Stimulated activated CD4-positive, alpha-beta T cell treated with anti-CD3 and anti-CD28 coated beads, Interleukin-1b, Interleukin-23, amount 100 ng/mL, for 24 hours (primary cell): Measurements from ENCODE around the gene CLEC16A.

Experiments used
- DNase-seq, 4 experiments: peaks; one replicate each; pipeline ENCODE4 v3.0.0-alpha.2; 2020; ENCODE audit warnings: low read depth in 4 of 4, low spot score in 1 of 4

The CLEC16A gene

DNA sequence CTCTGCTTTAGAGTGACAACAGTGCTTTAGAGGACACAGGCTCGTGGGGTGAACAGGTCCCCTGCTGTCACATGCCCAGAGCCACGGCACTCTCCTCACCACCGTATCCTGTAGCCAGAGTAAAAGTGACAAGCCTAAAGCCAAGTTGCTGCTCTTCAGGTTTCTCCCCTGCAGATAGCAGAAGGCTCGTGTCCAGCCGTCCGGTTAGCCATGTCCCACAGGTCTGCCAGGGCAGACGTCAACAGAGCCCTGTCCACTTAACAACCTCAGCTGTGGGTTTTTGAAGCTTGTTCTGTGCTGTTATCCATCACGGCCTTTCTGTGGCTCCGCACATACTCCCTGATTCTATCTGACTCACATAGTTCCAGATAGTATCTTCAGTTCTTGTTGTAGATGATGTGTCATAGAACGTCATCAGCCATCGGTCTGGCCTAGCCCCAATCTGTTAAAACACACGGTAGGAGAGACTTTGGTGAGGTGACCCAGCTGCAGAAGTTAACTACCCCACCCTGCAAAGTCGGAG, 211.0 kb downstream of the CLEC16A start:
- no peak for DNase-seq

- no peak for DNase-seq
Measured at GRCh38 chr16:11156401-11156800, 212.0 kb downstream of the CLEC16A start.

DNA sequence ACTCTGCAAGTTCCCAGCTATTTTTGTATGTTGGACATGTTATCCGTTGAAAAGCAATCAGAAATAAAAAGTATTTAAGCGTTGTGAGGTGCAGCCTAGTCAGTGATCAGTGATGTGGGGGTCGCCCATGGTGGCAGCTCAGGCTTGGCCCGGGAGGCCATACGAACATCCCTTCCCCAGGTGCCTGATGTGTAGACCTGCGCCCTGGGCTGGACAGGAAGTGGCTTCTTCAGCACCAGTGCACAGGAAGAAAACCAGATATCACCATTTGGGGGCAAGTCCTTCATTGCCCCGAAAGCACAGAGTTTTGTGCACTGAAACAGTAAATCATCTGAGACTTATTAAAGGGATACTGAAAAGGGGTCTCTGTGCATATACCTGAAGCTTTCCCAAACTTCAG, 212.8 kb downstream of the CLEC16A start:
- no peak for DNase-seq

- no peak for DNase-seq
Measured at GRCh38 chr16:11158018-11158417, 213.7 kb downstream of the CLEC16A start.

- no peak for DNase-seq
Measured at GRCh38 chr16:11159282-11159681, 214.9 kb downstream of the CLEC16A start.

DNA sequence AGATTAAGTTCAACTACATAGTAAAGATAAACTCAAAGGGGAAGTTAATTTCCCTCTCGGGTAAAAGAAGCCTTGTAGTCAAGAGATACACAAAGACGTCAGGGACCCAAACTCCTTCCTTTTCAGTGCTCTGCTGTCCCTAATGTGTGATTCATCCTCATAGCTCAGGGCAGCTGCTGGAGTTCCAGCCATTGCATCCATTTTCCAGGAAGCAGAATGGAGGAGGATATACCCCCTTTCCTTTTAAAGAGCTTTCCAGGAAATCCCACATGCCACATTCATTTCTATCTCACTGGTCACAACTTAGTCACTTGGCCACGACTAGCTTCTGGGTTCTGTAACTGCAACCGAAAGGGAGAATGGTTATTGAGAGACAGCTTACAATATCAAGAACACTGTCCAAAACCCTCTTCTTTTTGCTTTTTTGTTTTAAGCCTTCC, 216.3 kb downstream of the CLEC16A start:
- DNase-seq: no peak

- no peak for DNase-seq
Measured at GRCh38 chr16:11161439-11161838, 217.1 kb downstream of the CLEC16A start.

DNA sequence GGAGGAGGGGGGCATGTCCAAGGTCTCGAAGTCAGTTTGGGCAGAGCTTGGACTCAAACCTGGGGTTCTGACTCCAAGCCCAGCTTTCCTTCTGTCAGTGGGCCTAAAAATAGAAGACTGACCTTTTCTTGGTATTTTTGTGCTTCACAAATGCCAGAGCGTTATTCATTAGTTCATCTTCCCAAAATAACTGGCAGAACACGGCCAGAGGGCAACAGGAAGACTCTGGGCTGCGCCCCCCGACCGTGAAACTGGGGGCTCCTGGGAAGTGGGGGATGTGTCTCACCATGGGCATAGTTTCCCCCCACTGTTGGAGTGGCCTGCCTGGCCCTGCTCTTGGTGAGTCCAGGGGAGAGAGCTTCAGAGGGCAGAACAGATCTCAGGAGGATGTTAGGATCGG, 217.6 kb downstream of the CLEC16A start:
- no peak for DNase-seq

- DNase-seq: no peak
Measured at GRCh38 chr16:11162586-11163268, 218.4 kb downstream of the CLEC16A start.

- no peak for DNase-seq
Measured at GRCh38 chr16:11163761-11164261, 219.4 kb downstream of the CLEC16A start.

DNA sequence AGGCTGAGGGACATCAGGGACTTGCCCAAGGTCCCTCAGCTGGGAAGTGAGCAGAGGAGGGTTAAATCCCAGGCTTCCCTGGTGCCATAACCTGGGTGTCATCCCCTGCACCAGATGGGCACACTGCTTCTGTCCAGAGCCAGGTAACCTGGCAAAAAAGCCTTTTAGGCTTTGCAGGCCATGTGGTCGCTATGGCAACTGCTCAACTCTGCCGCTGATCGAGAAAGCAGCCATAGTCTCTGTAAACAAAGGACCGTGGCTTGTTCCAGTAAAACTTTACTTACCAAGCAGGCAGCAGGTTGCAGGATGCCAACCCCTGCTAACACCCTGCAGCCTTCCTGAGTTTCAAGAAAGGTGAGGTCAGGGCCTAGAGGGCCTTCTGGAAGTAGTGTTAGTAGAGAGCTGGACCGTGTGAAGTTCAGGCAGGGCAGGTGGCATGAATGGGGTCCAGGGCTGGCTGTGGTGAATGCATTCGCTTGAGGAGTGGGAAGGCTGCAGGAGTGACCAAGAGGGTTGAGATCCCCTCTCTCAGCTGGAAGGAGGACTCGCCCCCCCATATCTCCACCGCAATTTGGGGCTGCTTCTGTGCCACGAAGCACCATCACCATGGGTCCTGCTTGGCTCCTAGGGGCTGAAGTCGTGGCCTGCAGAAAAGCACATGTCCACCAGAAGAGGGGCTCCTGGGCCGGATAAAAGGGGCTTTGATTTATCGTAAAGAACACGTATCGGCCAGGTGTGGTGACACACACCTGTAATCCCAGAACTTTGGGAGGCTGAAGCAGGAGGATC, 220.3 kb downstream of the CLEC16A start:
- no peak for DNase-seq

DNA sequence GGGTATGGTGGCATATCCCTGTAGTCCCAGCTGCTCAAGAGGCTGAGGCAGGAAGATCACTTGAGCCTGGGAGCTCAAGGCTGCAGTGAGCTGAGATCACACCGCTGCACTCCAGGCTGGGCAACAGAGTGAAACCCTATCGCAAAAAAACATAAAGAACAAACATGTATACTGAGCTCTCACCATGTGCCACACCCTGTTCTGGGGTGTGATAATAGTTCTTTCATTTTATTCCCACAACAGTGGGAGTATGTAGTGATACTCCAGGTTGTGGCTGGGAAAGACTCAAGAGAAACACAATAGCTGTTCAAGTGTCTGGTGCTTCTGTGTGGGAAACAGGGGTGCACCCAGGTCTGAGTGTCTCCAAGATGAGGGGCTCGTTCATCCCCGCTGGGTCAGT, 221.0 kb downstream of the CLEC16A start:
- no peak for DNase-seq

- DNase-seq: no peak
Measured at GRCh38 chr16:11165894-11166665, 221.7 kb downstream of the CLEC16A start.

DNA sequence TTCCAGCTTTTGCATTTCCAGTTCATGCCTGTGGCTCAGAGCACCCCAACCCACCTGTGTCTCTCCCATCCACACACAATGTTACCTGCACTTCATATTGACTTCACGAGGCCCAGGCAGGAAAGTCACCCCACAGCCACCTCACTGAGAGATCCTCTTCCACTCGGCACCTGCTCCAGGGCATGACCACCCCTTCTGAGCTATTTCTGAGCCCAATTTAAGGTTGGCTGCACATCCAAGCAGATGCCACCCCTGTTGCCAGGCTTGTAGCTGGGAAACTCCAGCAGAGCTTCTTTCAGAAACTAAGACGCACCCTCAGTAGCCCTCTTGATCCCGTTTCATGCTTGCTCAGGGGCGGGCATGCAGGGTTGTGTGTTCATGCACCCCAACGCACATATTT, 223.2 kb downstream of the CLEC16A start:
- no peak for DNase-seq

DNA sequence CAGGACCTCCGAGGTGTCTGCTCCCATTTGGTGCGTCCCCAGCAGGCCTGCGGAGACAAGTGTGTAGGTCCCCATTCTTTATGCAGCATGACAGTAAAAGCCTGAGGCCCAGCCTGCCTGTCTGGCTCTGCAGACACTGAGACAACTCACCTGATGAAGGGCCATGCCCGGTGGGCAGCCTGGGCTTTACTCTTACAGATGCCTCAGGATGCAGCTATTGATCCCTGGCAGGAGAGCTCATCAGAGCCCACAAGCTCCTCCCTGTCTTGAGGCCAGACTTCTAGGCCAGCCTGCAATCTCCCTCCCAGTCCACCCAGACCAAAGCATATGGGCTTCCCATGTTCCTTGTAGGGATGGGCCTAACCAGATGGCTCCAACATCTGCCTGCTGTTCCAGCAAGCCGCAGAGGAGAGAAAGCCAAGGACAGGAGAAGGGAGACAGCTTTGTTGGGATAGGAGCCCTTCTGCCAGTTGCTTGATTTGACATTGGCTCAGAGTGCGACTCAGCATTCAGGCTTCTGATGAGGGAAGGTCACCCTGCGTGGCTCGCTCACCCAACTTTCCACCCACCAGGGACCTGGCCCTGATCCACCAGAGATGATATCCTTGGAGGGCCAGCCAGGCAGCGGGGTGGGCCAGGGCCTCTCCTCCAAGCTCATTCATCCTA, 224.2 kb downstream of the CLEC16A start:
- DNase-seq: no peak

DNA sequence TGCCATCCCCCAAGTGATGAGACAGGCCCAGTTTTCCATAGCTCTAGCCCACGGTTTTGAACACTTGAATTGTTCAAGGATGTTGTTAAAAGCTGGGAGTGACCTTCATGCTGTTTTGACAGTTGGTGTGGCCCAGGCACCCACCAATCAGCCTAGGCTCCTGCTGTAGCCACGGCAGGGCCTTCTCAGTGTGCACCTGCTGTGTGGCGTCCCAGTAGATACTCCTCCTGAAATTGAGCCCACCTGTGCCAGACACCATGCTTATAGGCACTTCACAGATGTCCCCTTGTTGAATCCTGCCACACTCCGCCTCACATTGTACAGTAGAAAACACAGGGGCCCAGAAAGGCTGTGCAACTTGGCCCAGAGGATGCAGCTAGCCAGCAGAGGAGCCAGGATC, 225.3 kb downstream of the CLEC16A start:
- no peak for DNase-seq

- DNase-seq: no peak
Measured at GRCh38 chr16:11170201-11170600, 225.8 kb downstream of the CLEC16A start.

DNA sequence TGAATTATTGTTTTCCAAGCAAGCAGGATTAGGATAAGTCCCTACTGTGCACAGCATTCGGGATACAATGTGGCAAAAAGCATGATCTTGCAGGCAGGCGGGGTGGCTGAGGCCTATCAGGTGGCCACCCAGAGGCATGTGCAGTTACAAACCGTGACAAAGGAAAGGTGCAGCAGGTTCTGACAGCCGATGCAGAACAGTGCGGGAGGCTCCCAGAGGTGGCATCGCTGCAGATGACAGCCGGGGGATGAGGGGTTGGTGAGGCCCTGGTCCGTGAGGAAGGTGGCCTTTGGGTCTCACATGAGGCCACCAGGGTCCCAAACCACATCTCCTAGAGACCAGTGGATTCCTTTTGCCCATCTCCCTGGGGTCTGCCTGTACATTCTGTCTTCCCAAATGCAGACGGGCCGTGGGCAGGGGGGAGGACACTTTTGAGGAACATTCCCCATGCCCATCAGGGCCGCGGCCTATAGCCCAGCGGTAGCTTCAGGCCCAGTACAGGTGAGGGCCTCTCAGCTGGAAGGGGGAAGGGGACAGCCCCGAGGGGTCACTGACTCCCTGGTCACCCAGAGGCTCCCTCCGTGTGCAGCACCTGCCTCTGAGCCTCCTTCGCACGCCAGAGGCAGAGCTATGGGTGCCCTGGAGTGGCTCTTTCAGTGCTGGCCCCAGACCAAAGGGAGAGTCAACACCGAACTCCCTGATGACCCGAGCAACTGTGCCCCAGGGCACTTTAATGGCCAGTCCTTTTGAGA, 226.5 kb downstream of the CLEC16A start:
- DNase-seq: no peak

GRCh38 chr16:11171448-11171709, 227.0 kb downstream of the CLEC16A start:
- DNase-seq: no peak

GRCh38 chr16:11171757-11172299, 227.5 kb downstream of the CLEC16A start:
- DNase-seq: no peak
